Activated T-helper 1 cell treated with anti-CD3 and anti-CD28 coated beads, Interleukin-2, amount 50 U/mL, for 16 hours (primary cell): Measurements from ENCODE around the gene AUH.

Experiments used
- DNase-seq, 2 donors: peaks; one replicate each; pipeline ENCODE4 v3.0.0-alpha.2; 2020; ENCODE audit warnings: low read depth in 1 of 2, low spot score in 1 of 2

Gene AUH

DNA sequence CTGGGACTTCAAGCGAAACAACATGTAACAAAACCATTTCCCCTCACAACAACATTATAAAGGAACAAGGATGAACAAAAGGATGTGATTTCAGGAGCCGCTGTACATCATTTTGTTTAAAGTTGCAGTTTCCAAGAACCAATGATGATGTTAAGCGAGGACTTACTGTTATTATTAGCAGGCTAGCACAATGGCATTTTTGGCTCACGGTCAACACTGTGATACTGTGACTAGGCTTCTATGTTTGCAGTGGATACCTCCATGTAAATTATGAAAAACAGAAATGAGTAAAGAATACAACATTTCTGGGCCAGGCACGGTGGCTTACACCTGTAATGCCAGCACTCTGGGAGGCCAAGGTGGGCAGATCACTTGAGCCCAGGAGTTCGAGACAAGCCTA is 113.0 kb downstream of the AUH start:
- no peak for DNase-seq

DNA sequence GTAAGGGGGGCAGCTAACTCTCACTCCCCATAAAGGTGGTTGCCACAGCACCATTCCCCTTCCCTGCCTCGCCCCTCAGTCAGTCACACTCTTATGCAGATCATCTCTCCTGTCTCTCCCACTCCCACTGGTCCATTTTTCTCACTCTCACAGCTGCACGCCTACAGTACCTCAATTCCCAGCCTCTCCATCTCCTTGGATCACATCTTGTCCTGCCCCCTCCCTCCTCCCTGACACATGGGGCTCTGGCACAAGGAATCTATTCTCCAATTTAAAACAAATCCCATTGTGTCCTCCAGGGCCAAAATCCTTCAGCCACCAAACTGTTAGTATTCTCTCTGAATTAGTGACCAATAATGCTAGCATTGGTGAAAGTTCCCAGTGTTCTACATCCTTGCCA is 114.4 kb downstream of the AUH start:
- DNase-seq: no peak

- DNase-seq: no peak
These were observed 114.9 kb downstream of the AUH start for GRCh38 chr9:91246846-91247245.

- DNase-seq: no peak
These were observed 116.0 kb downstream of the AUH start for GRCh38 chr9:91245431-91246313.

- DNase-seq: no peak
These were observed 118.7 kb downstream of the AUH start for GRCh38 chr9:91243029-91243428.

- no peak for DNase-seq
These were observed 119.8 kb downstream of the AUH start for GRCh38 chr9:91241909-91242308.

DNA sequence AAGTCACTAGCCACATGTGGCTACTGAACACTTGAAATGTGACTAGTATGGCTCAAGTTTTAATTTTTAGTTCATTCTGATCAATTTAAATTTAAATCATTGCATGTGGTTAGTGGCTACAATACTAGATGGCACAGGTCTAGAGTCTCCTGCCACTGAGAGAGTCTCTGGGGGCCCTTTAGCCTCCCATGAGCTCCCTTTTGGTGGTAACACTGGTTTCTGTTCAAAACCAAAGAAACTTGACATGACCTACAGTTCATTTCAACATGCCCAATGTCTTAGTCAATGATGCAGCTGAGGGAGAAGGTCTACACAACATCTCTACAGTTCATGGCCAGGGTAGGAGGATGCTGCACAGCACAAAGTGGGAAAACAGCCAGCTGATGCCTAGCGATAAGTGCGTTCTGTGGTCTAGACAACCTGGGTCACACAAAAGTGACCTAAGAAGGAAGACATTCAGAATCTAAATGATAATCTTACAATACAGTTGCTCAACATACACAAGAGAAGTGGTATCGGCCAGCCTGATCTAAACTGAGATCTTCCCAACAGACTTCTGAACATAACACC is 121.0 kb downstream of the AUH start:
- DNase-seq: no peak

GRCh38 chr9:91239367-91240111 is 122.2 kb downstream of the AUH start:
- DNase-seq: no peak

- no peak for DNase-seq
These were observed 127.2 kb downstream of the AUH start for GRCh38 chr9:91234523-91234922.

GRCh38 chr9:91231619-91232018 is 130.1 kb downstream of the AUH start:
- DNase-seq: no peak

- no peak for DNase-seq
These were observed 138.7 kb downstream of the AUH start for GRCh38 chr9:91223000-91223399.

- DNase-seq: no peak
These were observed 139.3 kb downstream of the AUH start for GRCh38 chr9:91222457-91222856.

- no peak for DNase-seq
These were observed 140.4 kb downstream of the AUH start for GRCh38 chr9:91221332-91221731.

- no peak for DNase-seq
These were observed 141.1 kb downstream of the AUH start for GRCh38 chr9:91220491-91221135.

DNA sequence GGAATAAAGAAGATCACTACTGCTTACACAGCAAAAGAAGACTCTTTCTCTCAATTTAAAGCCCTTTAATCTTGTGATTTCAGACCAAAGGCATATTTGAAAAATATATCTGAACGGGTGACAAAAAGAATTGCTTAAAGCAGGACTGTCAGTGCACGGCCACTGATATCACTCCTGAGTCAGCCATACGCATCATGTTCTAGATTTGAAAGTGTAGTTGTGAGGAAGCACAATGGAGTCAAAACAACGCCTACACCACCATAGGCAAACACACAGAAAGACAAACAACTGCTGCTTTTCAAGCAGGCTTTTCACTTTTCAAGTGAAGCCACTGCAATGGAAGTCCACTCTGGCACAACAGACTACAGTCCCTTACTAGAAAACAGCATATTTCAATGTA is 141.7 kb downstream of the AUH start:
- no peak for DNase-seq

DNA sequence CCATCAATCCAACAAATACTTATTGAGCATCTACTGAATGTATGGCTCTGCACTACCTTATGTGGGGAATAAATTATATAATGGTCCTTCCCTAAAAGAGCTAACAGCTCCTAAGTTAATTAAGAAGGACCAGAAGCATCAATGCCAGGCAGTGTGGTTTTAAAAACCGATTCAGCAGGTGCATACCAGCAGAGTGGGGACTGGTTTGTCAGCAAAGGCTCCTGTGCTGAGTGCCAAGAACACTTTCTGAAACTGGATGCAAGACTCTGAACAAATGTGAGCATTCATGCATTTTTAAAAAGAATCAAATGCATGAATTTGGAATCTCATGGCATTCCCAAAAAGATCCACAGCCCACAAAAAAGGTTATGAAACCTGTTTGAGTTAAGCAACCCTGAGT is 142.2 kb downstream of the AUH start:
- DNase-seq: no peak

DNA sequence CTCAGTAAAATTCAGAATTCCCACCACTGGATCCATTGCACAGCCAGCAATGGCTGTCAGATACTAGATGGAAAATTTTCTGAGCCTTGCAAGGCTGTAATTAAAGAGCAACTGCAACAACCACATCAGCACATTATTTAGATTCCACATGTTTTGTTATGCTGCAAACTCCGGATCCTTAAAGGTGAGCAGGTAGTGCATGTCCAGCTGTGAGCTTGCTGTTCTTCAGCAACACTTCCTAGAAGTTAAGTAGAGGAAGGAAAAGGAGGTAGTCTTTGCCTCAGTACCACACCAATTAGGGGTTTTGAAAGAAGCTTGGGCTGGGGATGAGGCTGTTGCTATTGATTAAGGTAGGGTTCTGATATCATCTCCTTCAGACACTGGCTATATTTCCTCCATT is 144.3 kb downstream of the AUH start:
- DNase-seq: no peak

- no peak for DNase-seq
These were observed 146.9 kb downstream of the AUH start for GRCh38 chr9:91214867-91215266.

DNA sequence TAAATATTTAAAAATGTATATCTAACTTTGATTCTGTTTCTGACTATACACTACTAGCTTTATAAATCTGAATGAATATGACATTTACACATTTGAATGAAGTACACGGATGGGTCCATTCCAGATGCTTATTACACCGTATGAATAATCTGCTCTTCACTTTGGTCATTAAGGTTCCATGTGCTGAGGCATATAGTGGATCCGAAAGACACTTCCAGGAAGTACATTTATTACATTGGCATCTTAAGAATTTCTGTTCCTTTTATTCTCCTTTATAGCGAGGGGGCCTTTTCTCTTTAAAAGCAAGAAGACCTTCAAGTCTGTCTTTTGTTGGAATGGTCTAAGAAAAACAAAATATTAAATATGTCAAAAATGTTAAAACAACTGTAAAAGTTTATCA is 147.6 kb downstream of the AUH start:
- DNase-seq: no peak

DNA sequence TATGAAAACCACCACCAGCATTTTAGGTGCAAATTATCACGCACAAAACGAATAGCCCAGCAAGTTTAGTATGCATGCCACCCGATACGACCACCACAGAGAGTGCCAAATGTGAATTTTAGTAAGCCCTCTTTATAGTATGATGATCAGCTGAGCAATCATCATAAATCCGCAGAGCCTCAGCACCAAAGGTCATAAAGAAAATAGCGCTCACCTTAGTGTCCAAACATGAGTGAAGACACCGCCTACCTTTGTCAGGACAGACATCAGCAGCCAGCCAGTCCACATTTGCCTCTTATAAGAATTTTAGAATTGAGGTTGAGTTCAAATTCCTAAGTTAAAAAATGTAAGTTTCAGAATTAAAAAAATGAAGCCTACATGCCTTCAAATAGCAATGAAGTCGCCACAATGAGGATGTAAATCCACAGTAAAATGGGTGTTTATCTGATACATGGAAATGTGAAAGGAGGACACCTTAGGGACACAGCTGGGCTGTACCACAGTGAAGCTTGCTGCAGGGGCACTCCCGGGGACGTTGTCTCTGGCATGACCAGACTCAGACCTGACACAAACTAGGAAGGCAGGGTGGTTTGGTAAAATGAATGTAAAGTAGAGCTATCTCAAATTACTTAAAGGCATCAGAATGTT is 149.0 kb downstream of the AUH start:
- DNase-seq: no peak

- DNase-seq: no peak
These were observed 149.8 kb downstream of the AUH start for GRCh38 chr9:91211919-91212318.
